GM18907 (cell line): ENCODE results near the gene COLEC12.
A peak's percentile ranks its signal among the peaks of the same experiment; 100 is the strongest.
"Not testable (repeated sequence)": the region's sequence is repeated elsewhere in the genome, so short reads cannot be mapped to it uniquely, and the experiment has no call there.

Source experiments
- ATAC-seq: cut with Tn5 transposase; IDR thresholded peaks from one replicate; pipeline ENCODE4 v1.9.1; 2021; ENCODE audit warnings: mild to moderate bottlenecking, moderate library complexity; ENCODE audit not compliant: unreplicated experiment

COLEC12 gene

GRCh38 chr18:297936-298335 lies 202.6 kb downstream of the COLEC12 start:
- ATAC-seq, result no peak

DNA sequence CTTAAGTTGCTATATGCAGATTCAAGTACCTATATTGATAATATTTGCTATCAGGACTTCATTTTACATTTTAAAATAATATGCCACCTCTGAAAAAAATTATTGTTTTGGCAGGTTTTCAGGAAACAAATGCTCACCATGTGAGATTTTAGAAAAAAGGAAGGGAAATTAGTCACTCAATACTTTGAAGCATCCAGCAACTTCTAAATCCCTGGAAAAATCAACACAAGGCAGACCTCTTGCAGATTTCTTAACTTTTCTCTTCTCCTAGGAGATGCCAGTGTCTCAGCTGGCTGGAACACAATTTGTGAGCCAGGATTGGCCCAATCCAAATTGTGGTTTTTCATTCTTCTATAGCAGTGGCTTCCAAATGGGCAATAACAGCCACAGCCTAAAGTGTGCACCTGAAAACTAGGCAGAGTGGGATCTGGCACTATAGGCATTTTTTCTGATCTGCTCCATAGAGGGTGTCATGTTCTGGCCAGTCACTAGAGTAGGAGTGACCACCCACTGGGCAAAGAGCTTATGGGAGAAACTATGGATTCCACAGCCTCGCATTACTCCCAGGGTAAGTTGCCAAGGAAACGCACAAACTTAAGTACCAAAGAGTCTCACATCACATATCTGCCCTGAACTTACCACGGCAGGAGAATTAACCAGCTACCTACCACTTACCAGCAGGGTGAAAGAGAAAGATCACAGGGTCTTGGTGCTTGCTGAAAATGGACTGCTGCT lies 204.6 kb downstream of the COLEC12 start:
- no peak for ATAC-seq

GRCh38 chr18:294566-294965 lies 205.9 kb downstream of the COLEC12 start:
- ATAC-seq, result no peak

DNA sequence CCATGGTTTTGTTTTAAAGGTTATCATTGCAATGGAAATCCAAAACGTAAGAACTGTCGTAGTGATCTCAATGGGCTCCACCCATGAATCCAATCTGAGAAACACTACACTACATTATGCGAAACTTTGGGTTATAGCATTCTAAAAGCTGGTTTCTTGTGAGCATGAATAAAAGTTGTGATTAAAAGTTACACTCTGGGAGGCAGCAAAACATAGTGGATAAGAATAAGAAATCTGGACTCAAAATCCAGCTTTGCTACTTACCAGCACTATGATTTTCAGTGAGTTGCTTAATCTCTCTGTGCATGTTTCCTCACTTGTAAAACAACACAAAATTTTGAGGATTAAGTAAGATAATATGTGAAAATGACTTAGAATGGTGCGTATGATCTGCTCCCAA lies 207.0 kb downstream of the COLEC12 start:
- ATAC-seq, result no peak

DNA sequence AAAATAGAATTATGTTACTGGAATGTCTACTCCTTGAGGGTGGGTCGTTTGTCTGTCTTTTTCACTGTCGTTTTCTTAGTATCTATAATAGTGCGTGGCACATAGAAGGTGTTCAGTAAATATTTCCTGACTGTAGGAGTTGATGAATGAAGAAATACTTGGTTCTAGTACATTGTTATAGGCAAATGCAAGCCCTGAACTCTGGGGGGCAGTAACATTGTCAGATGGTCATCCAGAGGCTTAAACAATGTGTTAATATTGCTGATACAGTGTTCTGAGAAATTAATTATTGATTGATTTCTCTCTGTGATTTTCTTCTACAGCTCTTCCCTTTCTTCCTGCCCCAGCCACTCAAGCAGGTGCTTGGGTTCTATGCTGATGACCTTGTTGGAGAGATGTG lies 208.2 kb downstream of the COLEC12 start:
- no peak for ATAC-seq

DNA sequence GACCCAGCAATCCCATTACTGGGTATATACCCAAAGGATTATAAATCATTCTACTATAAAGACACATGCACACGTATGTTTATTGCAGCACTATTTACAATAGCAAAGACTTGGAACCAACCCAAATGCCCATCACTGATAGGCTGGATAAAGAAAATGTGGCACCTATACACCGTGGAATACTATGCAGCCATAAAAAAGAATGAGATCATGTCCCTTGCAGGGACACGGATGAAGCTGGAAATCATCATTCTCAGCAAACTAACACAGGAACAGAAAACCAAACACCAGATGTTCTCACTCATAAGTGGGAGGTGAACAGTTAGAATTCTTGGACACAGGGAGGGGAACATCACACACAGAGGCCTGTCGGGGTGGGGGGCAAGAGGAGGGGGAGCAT lies 210.5 kb downstream of the COLEC12 start:
- not testable (repeated sequence) for ATAC-seq

DNA sequence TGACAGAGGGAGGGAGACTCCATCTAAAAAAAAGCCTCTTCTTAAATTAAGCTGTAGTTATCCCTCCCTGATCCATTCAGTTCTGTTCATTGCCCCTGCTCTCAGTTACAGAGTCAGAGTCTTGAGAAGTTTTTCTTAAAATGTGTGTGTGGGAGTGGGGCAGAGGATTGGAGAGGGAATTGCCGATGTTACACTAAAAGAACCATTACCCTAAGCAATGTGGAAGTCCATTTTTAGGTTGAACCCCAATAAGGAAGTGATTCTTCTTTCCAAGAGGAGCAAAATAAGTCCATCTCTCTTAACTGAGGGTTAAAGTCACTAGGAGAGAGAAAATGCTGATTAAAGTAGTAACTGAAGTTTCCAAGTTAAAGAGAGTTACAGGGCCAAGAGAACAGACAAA lies 211.5 kb downstream of the COLEC12 start:
- ATAC-seq, result no peak

GRCh38 chr18:286515-287310 lies 213.8 kb downstream of the COLEC12 start:
- no peak for ATAC-seq

DNA sequence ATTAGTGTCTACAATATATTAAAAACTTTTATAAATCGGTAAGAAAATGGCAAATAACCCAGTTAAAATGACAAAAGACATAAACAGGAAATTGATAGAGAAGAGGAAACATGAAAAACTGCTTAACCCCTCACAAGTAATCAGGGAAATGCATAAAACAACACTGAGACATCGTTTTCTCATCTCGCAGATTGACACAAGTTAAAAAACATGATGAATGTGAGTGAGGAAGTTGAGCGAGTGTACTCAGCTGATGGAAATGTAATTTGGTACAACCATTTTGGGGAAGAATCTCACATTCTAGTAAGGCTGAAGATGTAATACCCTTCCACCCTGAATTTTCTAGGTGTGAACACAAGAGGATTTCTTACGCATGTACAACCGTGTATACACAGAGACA lies 214.7 kb downstream of the COLEC12 start:
- no peak for ATAC-seq

GRCh38 chr18:275486-275885 lies 225.0 kb downstream of the COLEC12 start:
- no peak for ATAC-seq

DNA sequence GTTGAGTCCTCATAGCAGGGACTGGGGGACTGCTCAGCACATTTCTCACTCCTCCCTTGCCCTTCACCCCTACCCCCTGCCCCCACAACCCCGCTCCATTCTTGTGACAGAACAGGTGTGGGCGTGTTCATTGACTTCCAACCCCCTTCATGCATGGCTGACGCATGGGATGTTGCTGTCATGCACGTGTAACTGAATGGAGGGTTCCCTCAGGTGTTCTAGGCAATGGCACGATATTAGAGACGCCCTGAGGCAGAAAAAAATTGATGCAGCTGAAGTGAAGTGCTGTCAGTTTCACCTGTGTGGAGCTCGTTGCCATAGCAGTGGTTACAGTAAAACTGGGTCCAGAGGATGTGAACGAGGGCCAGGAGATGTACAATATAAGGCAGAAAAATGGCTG lies 226.2 kb downstream of the COLEC12 start:
- ATAC-seq, result no peak

- no peak for ATAC-seq
Observed at GRCh38 chr18:273525-273924, 227.0 kb downstream of the COLEC12 start.

- ATAC-seq, result no peak
Observed at GRCh38 chr18:272650-273049, 227.9 kb downstream of the COLEC12 start.

- no peak for ATAC-seq
Observed at GRCh38 chr18:269480-270095, 230.9 kb downstream of the COLEC12 start.

DNA sequence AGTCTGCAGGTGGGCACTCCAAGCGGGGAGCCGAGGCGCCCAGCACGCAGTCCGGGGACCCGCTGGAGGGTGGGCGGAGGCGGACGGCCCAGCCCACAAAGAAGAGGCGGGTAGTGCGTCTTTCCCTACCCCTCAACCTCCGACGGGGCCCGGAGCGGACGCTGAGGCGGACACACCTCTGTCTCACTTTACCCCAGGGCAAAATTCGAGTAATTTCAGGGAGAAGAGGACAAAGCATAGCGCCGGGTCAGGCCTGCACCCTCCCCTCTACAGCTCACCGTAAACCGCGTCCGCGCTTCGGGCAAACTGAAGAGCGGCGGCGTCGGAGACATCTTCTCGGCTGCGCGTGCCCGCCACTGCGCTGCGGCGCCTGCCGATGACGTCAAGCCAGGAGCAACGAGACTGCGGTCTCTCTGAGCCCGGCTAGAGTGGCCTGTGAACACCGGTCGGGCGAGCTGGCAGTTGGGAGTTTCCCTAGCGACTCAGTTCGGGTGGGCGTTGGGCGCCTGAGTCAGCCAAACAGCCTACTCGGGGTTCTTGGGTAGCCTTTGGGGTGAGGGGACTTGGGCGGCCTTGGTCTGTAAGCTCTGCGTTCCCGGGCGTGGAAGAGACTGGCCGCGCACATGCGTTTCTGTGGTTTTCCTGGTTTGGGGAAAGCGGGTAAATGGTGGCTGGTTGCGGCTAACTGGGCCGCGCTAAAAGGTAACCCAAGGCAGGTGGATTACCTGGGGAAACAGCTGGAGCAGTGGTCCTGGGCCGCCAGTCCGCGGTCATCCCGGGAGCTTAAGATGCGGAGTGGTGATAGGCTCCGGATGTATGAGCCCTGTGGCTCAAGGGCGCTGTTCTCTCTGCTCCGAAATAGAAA lies 232.6 kb downstream of the COLEC12 start, which contains the start of gene THOC1:
Gene THOC1, minus strand, starts transcription at position 360 of the 865 bp plus-strand sequence. Its CDS starts 28 bp downstream, at position 332.
- peak; percentile 94 for ATAC-seq

DNA sequence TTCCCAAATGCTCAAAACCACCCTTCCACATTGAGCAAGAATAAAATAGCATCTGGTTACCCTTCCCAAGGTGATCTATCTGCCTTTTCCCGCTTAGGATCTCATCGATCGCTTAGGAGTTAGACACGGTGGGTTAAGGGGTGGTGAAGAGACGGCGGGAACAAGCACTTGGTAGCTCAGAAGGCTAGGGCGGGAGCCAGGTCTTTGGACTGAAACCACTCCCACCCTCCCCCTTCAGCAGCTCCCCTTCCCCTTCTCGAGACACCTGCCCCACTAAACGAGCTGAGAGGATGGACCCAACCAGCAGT lies 233.2 kb downstream of the COLEC12 start:
- no peak for ATAC-seq
